ENCODE measurements around the gene GHITM.

Gene GHITM

DNA sequence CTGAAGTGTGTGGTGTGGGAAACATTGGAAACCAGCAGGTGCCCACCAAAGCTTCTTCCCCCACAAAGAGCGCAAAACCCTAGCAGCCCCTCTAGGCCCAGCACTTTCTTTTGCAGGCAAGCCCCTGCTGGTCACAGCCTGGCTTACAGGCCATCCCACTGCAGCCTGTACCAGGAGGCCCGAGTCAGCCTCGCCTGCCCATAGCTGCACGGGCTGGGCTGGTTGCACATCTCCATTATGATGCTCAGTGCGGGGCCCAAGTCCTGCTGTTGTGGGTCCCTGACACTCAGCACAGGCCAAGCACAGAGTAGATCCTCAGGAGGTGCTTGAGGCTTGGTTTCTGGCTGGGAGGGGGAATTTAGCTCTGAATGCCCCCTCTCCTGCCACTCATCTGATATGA, 63.0 kb downstream of the GHITM start:
- DNase-seq: no peak
